ENCODE data around the gene THYN1.
"Not testable (repeated sequence)": the region's sequence is repeated elsewhere in the genome, so short reads cannot be mapped to it uniquely, and the experiment has no call there.

The THYN1 gene

DNA sequence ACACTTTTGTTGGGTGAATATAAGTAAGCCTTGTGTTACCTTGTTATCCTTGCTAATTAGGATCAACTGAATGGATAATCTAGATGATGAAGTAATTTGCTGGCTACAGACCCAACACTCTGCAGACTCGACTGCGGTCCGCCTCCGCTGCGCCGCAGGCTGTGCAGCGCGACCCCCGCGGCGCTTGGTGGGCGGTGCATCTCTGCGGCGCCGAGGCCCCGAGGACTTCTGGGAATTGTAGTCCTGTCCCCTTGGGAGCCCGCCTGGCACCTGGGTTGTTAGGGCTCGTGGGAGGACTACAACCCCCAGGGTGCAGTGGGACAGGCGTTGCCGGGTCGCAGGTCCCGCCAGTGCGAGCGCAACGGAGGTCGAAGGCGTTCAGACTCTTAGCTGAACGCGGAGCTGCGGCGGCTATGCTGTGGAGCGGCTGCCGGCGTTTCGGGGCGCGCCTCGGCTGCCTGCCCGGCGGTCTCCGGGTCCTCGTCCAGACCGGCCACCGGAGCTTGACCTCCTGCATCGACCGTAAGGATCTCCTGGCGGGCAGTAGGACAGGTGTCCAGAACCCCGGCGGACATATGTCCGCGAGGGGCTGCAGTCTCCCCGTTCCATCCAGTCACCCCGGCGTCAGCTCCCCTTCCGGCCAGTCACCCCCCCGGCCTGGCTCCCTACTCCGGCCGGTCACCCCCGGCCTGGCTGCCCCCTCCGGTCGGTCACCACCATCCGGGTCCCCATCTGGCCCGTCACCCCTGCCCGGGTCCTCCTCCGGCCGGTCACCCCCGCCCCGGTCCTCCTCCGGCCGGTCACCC, at the start of gene THYN1, which contains the start of gene ACAD8:
Gene THYN1, minus strand, starts transcription at position 165 of the 806 bp plus-strand sequence. CDS start 470 bp downstream, outside the sequence.
Gene ACAD8, plus strand, starts transcription at position 381 of the 806 bp plus-strand sequence. Its CDS starts 33 bp downstream, at position 414.
- DNase-seq (ENCODE audit: extremely low read depth in 1 of 2, low read depth in 1 of 2) = peak; percentile 91 to 96

DNA sequence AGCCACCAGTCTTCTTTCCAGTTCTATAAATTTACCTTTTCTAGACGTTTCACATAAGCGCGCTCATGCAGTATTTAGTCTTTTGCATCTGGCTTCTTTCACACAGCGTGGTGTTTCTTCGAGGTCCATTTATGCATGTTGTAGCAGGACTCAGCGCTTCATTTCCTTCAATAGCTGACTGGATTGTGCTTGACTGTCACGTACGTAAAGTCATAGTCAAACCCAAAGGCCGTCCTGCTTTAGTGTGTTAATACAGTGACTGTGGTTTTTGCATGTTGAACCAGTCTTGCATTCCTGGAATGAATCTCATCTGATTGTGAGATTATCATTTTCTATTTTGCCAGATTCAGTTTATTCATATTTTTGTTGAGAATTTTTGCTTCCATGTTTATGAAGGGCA, 41.5 kb upstream of the THYN1 start:
- no peak for DNase-seq (ENCODE audit: extremely low read depth in 1 of 2, low read depth in 1 of 2)

DNA sequence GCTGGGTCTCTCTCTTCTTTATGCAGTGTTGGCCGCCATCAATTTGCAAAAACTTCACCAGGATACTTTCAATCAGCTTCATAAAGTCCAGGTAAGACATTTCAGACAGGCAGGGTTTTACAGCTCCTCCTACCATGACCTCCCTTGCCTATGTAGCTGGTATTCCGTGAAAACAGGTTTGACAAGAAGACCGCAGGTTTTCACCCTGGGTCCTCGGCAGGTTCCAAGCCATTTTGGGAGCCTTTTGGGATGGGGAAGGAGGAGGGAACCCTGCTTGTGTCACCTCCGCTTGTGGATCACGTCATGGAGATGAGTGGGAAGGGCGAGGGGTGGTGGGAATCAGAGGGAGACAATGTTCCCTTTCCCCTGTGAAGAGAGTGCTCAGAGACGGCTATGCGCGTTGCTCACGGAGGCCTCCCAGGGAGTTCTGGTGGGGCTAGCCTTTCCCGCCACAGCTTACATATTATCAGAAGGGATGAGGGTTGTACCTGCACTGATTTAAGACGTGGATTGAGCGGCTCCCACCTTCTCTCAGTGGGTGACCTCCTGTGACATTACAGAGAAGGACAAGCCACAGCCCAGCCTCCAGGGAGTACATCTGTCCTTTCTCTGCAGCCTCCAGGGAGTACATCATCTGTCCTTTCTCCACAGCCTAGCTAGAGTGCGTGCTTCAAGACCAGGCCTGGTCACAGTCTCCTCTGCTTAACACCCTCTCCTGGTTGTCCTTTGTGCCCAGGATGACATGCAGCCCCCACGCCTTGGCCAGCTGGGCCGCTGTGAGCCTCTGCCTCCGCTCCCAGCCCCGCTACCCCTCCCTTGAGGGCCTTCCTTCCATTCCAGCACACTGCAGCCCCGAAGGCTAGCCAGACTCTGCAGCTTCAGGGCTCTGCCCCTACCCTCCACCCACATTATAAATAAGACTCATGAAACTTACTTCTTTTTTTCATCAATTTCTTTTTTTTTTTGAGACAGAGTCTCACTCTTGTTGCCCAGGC, 40.3 kb upstream of the THYN1 start:
- no peak for DNase-seq (ENCODE audit: extremely low read depth in 1 of 2, low read depth in 1 of 2)

GRCh38 chr11:134292661-134293060, 39.5 kb upstream of the THYN1 start:
- no peak for DNase-seq (ENCODE audit: extremely low read depth in 1 of 2, low read depth in 1 of 2)

DNA sequence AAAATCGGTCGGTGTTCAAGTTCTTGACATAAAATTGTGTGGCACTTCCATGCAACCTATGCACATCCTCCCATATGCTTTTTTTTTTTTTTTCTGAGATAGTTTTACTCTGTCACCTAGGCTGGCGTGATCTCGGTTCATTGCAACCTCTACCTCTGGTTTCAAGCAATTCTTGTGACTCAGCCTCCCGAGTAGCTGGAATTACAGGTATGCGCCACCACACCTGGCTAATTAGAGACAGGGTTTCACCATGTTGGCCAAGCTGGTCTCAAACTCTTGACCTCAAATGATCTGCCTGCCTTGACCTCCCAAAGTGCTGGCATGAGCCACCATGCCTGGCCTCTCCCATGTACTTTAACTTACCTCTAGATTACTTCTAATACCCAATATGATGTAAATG, 38.0 kb upstream of the THYN1 start:
- no peak for DNase-seq (ENCODE audit: extremely low read depth in 1 of 2, low read depth in 1 of 2)

- no peak for DNase-seq (ENCODE audit: extremely low read depth in 1 of 2, low read depth in 1 of 2)
Observed at GRCh38 chr11:134290646-134291045, 37.5 kb upstream of the THYN1 start.

- DNase-seq (ENCODE audit: extremely low read depth in 1 of 2, low read depth in 1 of 2) = no peak
Observed at GRCh38 chr11:134289789-134290188, 36.6 kb upstream of the THYN1 start.

GRCh38 chr11:134289167-134289566, 36.0 kb upstream of the THYN1 start:
- no peak for DNase-seq (ENCODE audit: extremely low read depth in 1 of 2, low read depth in 1 of 2)

DNA sequence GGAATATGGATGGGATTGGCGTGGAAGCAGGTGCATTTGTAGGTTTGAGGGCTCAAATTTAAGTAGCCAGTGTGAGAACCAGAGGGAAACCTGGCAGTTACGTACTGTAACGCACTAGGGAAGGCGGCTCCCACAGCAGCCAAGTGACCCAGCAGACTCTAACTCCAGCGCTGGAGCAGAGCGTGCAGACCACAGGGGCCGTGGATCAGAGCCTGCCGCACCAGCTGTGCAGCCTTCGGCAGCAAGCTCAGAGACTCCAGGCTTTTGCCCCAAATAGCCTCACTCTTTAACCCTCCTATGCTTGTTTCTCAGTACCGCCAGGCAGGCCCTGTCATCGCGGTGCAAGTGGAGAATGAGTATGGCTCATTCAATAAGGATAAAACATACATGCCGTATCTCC, 35.3 kb upstream of the THYN1 start:
- no peak for DNase-seq (ENCODE audit: extremely low read depth in 1 of 2, low read depth in 1 of 2)

DNA sequence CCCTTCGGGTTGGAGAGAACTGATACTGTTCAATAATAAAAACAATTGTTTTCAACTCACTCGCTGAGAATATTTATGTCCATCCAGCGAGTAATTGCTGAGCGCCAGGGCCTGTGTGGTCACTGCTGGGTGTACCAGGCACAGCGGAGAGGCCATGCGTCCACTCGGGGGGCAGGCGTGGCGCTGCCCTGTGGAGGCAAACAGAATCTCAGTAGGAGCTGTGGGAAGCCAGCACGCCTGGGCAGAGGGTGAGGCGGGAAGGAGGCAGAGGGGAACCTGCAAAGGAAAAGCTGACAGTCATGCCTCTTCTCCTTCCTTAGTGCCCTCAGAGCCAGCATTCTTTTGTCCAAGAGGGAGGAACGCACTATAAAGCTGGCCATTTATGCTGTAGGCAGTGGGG, 34.4 kb upstream of the THYN1 start:
- no peak for DNase-seq (ENCODE audit: extremely low read depth in 1 of 2, low read depth in 1 of 2)

DNA sequence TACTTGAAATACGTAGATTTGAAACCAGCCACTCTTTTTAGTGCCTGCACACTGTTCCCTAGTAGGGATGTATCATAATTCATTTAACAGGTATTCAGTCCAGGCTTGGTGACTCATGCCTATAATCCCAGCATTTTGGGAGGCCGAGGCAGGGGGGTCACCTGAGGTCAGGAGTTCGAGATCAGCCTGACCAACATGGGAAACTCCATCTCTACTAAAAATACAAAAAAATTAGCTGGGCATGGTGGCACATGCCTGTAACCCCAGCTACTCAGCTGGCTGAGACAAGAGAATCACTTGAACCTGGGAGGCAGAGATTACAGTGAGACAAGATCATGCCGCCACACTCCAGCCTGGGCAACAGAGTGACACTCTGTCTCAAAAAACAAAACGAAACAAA, 31.2 kb upstream of the THYN1 start:
- not testable (repeated sequence) for DNase-seq (ENCODE audit: extremely low read depth in 1 of 2, low read depth in 1 of 2)

- DNase-seq (ENCODE audit: extremely low read depth in 1 of 2, low read depth in 1 of 2) = no peak
Observed at GRCh38 chr11:134283461-134284230, 30.5 kb upstream of the THYN1 start.

- DNase-seq (ENCODE audit: extremely low read depth in 1 of 2, low read depth in 1 of 2) = no peak
Observed at GRCh38 chr11:134282121-134283045, 29.2 kb upstream of the THYN1 start.

DNA sequence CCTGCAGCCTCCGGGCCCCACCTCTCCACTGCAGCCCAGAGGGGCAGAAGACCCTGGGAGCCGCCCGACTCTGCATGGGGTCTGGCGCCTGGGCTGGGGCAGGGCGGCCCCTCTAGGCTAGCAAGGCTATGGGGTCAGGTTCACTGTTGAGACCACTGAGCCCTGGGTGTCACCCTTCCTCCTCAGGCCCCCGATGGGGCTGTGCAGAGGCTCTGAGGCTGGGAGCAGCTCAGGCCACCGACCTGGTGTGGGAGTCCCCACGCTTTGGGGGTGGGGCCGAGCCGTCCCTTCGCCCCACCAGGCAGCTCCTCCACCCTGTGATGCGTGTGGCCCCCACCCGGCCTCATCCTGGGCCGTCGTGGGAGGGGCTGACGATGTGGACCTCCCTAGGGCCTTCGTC, 28.5 kb upstream of the THYN1 start:
- DNase-seq (ENCODE audit: extremely low read depth in 1 of 2, low read depth in 1 of 2) = not testable (repeated sequence)

DNA sequence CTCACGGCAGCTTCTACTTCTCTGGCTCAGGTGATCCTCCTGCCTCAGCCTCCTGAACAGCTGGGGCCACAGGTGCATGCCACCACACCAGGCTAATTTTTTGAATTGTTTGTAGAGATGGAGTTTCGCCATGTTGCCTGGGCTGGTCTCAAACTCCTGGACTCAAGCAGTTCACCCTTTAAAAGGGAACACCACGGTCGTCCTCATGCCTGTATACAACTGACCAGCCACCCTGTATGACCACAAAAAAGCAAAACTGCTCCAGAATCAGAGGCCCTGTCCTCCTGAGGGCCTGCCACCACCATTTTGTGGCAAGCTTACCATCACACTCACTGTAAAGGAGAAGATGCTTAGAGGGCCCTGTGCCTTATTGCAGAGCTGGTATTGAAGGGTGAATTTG, 25.2 kb upstream of the THYN1 start:
- DNase-seq (ENCODE audit: extremely low read depth in 1 of 2, low read depth in 1 of 2) = no peak

DNA sequence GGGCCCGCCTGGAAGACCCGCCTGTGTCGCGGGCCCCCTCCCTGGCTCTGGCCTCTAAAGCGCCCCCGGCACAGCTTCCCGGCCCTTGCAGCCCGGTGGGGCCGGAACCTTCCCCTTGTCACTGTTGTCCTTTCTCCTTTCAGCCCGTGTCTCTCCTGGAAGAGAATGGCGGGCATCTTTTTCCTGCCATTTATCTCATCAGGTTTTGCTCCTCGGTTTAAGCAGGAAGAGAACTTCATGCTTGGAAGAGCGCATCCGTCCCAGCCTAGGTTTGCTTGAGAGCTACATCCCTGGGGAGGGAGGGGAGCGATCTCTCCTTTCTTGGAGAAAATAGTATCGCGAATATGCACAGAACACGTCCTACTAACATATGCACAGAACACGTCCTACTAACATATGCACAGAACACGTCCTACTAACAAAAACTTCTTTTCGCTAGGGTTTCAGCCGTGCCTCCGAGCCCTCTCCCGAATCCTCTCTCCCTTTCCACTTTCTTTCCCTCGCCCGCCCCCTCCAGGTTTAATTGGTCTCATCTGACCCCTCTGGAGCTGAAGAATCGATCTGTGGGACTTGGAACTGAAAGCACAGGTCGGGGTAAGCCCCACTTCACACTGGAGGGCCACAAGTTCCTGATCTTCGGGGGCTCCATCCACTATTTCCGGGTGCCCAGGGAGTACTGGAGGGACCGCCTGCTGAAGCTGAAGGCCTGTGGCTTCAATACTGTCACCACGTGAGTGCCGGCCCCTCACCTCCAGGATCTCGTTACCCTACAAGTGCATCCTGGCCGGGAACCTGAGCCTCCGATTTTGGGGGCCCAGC, 24.2 kb upstream of the THYN1 start:
- no peak for DNase-seq (ENCODE audit: extremely low read depth in 1 of 2, low read depth in 1 of 2)

DNA sequence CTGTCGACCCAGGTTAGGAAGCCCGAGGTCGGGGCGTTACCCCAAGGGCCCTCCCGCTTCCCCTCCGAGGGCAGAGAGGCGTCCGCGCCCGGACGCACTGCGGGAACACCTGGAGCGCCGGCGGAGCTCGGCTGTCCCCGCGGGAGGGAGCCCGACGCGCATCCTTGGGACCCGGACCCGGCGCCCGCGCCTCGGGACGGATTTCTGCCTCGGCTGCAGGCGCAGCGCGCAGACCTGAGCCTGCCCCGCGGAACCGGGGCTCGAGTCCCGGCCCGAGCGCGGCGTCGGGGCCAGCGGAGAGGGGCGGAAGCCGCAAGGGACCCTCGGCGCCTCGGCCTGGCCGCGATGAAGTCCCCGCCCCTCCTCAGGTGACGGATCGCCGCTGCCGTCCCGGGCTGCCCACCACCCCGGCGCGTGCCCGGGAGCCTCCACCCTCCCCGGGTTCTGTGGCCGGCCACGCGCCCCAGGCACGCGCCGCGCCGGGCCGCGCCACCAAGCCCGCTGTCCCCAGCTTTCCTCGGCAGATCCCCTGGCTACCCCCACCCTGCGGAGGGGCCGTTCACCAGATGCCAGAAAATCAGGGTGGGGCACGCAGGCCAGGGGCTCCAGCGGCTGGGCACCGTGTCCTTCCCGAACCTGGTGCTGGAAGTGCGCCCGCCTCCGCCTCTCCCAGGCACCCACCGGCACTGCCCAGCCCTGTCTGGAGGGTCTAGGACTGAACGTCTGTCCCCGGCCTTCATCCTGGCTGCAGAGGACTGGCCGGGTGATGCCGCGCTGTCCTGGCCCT, 23.4 kb upstream of the THYN1 start:
- DNase-seq (ENCODE audit: extremely low read depth in 1 of 2, low read depth in 1 of 2) = no peak

Data from stimulated activated CD8-positive, alpha-beta memory T cell treated with anti-CD3 and anti-CD28 coated beads, Interleukin-7, amount 100 ng/mL, for 48 hours (primary cell).